Fibroblast of gingiva (primary cell): ENCODE measurements around the gene PPP3CB.
"Not testable (repeated sequence)": the region's sequence is repeated elsewhere in the genome, so short reads cannot be mapped to it uniquely, and the experiment has no call there.

Experiments used
- DNase-seq: peaks from one replicate; pipeline ENCODE4 v3.0.0-alpha.2; 2011; ENCODE audit warnings: low read depth

Gene PPP3CB

GRCh38 chr10:73414230-73414945 is 81.4 kb downstream of the PPP3CB start:
- DNase-seq: no peak

GRCh38 chr10:73413528-73414229 is 82.1 kb downstream of the PPP3CB start, which contains the start of gene ANXA7:
ANXA7 (minus strand) TSS chr10:73414058; CDS start chr10:73400856, 13,202 bp downstream.
- DNase-seq: peak; percentile 80

- DNase-seq: peak; percentile 67
Measured at GRCh38 chr10:73413108-73413527, 82.7 kb downstream of the PPP3CB start.

- DNase-seq: no peak
Measured at GRCh38 chr10:73410897-73411296, 84.9 kb downstream of the PPP3CB start.

- DNase-seq: no peak
Measured at GRCh38 chr10:73408978-73409521, 86.8 kb downstream of the PPP3CB start.

- no peak for DNase-seq
Measured at GRCh38 chr10:73408061-73408460, 87.8 kb downstream of the PPP3CB start.

- no peak for DNase-seq
Measured at GRCh38 chr10:73407495-73407894, 88.3 kb downstream of the PPP3CB start.

GRCh38 chr10:73406846-73407245 is 89.0 kb downstream of the PPP3CB start:
- no peak for DNase-seq

- no peak for DNase-seq
Measured at GRCh38 chr10:73405556-73405955, 90.3 kb downstream of the PPP3CB start.

GRCh38 chr10:73404690-73405089 is 91.1 kb downstream of the PPP3CB start:
- no peak for DNase-seq

- no peak for DNase-seq
Measured at GRCh38 chr10:73401636-73402035, 94.2 kb downstream of the PPP3CB start.

GRCh38 chr10:73399063-73399462 is 96.8 kb downstream of the PPP3CB start:
- no peak for DNase-seq

GRCh38 chr10:73398024-73398423 is 97.8 kb downstream of the PPP3CB start:
- DNase-seq: no peak

DNA sequence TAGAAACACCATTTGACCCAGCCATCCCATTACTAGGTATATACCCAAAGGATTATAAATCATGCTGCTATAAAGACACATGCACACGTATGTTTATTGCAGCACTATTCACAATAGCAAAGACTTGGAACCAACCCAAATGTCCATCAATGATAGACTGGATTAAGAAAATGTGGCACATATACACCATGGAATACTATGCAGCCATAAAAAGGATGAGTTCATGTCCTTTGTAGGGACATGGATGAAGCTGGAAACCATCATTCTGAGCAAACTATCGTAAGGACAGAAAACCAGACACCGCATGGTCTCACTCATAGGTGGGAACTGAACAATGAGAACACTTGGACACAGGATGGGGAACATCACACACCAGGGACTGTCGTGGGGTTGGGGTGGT is 101.5 kb downstream of the PPP3CB start:
- DNase-seq: not testable (repeated sequence)

GRCh38 chr10:73388228-73388627 is 107.6 kb downstream of the PPP3CB start:
- DNase-seq: no peak

- DNase-seq: no peak
Measured at GRCh38 chr10:73386583-73386982, 109.2 kb downstream of the PPP3CB start.
